Stimulated activated effector memory CD8-positive, alpha-beta T cell treated with anti-CD3 and anti-CD28 coated beads, Interleukin-12 subunit alpha, Interleukin-12 subunit beta, amount 100 ng/mL, for 72 hours (primary cell): ENCODE data around the gene CPNE1.

Source experiments
- ATAC-seq: fragments of 150-1000 bp; cut with Tn5 transposase; 2 replicates; pipeline ENCODE4 v1.10.0; 2021
- DNase-seq, 2 donors: peaks; one replicate each; pipeline ENCODE4 v3.0.0; 2021 to 2022; ENCODE audit warnings: low spot score in 2 of 2
- H3K27ac Mint-ChIP-seq: one replicate; pipeline ENCODE4 v1.8.0; 2022; ENCODE audit warnings: mild to moderate bottlenecking, mixed read lengths
- H3K36me3 Mint-ChIP-seq: one replicate; pipeline ENCODE4 v1.8.0; 2022; ENCODE audit warnings: mild to moderate bottlenecking, mixed read lengths
- H3K4me1 Mint-ChIP-seq: one replicate; pipeline ENCODE4 v1.8.0; 2022; ENCODE audit warnings: mixed read lengths
- H3K4me3 Mint-ChIP-seq: one replicate; pipeline ENCODE4 v1.8.0; 2022; ENCODE audit warnings: mild to moderate bottlenecking, mixed read lengths
- H3K9me3 Mint-ChIP-seq: one replicate; pipeline ENCODE4 v1.8.0; 2022; ENCODE audit warnings: mixed read lengths

The CPNE1 gene

GRCh38 chr20:35586751-35587425 lies 77.8 kb downstream of the CPNE1 start:
- Mint-ChIP-seq H3K4me1 (no peaks in the 10 kb centered on the region), H3K27ac (no peak overlapping the region), H3K36me3 (no peaks in the 10 kb centered on the region), H3K9me3 (no peaks in the 10 kb centered on the region), H3K4me3 (no peak overlapping the region)
- DNase-seq (no peak), ATAC-seq (no peak)

- Mint-ChIP-seq H3K4me1 (no peaks in the 10 kb centered on the region), H3K27ac (no peak overlapping the region), H3K4me3 (no peak overlapping the region), H3K36me3 (no peaks in the 10 kb centered on the region), H3K9me3 (no peaks in the 10 kb centered on the region)
- ATAC-seq (peak; percentile 7), DNase-seq (no peak)
These were observed 80.8 kb downstream of the CPNE1 start for GRCh38 chr20:35583636-35584560.

GRCh38 chr20:35582741-35583404 lies 81.8 kb downstream of the CPNE1 start:
- no peak overlapping the region for H3K27ac Mint-ChIP-seq
- H3K4me3 Mint-ChIP-seq = no peak overlapping the region
- no peaks in the 10 kb centered on the region for H3K36me3 Mint-ChIP-seq
- DNase-seq (no peak), ATAC-seq (no peak)
- H3K9me3 Mint-ChIP-seq = no peaks in the 10 kb centered on the region
- H3K4me1 Mint-ChIP-seq = no peaks in the 10 kb centered on the region

GRCh38 chr20:35582131-35582530 lies 82.6 kb downstream of the CPNE1 start:
- Mint-ChIP-seq H3K36me3 (no peaks in the 10 kb centered on the region), H3K9me3 (no peaks in the 10 kb centered on the region), H3K4me3 (no peak overlapping the region), H3K4me1 (no peaks in the 10 kb centered on the region), H3K27ac (no peak overlapping the region)
- ATAC-seq (no peak), DNase-seq (no peak)

- no peak overlapping the region for H3K4me3 Mint-ChIP-seq
- ATAC-seq (no peak), DNase-seq (no peak)
- H3K27ac Mint-ChIP-seq = no peak overlapping the region
- no peaks in the 10 kb centered on the region for H3K36me3 Mint-ChIP-seq
- H3K9me3 Mint-ChIP-seq = no peaks in the 10 kb centered on the region
- H3K4me1 Mint-ChIP-seq = no peaks in the 10 kb centered on the region
These were observed 85.5 kb downstream of the CPNE1 start for GRCh38 chr20:35579196-35579595.

GRCh38 chr20:35578469-35578868 lies 86.2 kb downstream of the CPNE1 start:
- no peak for ATAC-seq
- Mint-ChIP-seq H3K27ac (no peak overlapping the region), H3K4me3 (no peak overlapping the region), H3K4me1 (no peaks in the 10 kb centered on the region), H3K9me3 (no peaks in the 10 kb centered on the region), H3K36me3 (no peaks in the 10 kb centered on the region)
- DNase-seq = no peak

GRCh38 chr20:35576816-35577215 lies 87.9 kb downstream of the CPNE1 start:
- ATAC-seq = no peak
- no peak overlapping the region for H3K4me3 Mint-ChIP-seq
- no peaks in the 10 kb centered on the region for H3K4me1 Mint-ChIP-seq
- no peaks in the 10 kb centered on the region for H3K36me3 Mint-ChIP-seq
- H3K9me3 Mint-ChIP-seq = peaks cover 4% of the 10 kb centered on the region
- DNase-seq = no peak
- no peak overlapping the region for H3K27ac Mint-ChIP-seq
